ENCODE measurements around the gene TEC. TPM values are rescaled to one million over a fixed set of nuclear protein-coding genes. Genes with fewer than 3 reads are reported as not detected.

The TEC gene
- total RNA-seq, 1 donor from 2014 or later = 1.4 TPM

DNA sequence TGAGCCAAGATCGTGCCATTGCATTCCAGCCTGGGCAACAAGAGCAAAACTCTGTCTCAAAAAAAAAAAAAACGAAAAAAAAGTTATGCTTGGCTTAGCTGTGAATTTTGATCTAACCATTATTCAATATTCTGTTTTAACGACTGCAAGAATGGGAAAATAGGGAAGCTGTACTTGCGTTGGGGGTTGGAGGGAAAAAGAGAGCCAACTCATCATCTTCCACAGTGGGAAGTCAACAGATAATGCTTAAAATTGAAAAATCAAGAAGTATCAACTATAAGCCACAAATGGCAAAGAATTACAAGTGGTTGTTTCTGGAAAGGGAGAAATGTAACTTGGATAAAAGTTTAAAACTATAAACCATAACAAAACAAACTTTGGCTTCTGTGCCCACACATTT lies 2.9 kb downstream of the TEC start:
- TF ChIP-seq, protein P1, sequence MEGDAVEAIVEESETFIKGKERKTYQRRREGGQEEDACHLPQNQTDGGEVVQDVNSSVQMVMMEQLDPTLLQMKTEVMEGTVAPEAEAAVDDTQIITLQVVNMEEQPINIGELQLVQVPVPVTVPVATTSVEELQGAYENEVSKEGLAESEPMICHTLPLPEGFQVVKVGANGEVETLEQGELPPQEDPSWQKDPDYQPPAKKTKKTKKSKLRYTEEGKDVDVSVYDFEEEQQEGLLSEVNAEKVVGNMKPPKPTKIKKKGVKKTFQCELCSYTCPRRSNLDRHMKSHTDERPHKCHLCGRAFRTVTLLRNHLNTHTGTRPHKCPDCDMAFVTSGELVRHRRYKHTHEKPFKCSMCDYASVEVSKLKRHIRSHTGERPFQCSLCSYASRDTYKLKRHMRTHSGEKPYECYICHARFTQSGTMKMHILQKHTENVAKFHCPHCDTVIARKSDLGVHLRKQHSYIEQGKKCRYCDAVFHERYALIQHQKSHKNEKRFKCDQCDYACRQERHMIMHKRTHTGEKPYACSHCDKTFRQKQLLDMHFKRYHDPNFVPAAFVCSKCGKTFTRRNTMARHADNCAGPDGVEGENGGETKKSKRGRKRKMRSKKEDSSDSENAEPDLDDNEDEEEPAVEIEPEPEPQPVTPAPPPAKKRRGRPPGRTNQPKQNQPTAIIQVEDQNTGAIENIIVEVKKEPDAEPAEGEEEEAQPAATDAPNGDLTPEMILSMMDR (conservative IDR thresholded peaks at IDR 0.05; ENCODE audit: low read depth, low read length) = no peak
- no peak overlapping the region for H3K4me3 ChIP-seq (ENCODE audit: low read depth, low read length)

GRCh38 chr4:48262926-48263325 lies 6.7 kb downstream of the TEC start:
- TF ChIP-seq, protein P1 (conservative IDR thresholded peaks at IDR 0.05; ENCODE audit: low read depth, low read length) = no peak
- DNase-seq (ENCODE audit: low read depth) = no peak
- no peak overlapping the region for H3K4me3 ChIP-seq (ENCODE audit: low read depth, low read length)

More for the DNA sequence above, 2.9 kb downstream of the TEC start:
- DNase-seq (ENCODE audit: low read depth) = no peak

- no peak for DNase-seq (ENCODE audit: low read depth)
- no peak overlapping the region for H3K4me3 ChIP-seq (ENCODE audit: low read depth, low read length)
- TF ChIP-seq, protein P1 (conservative IDR thresholded peaks at IDR 0.05; ENCODE audit: low read depth, low read length) = no peak
These were observed 7.2 kb downstream of the TEC start for GRCh38 chr4:48262484-48262883.

DNA sequence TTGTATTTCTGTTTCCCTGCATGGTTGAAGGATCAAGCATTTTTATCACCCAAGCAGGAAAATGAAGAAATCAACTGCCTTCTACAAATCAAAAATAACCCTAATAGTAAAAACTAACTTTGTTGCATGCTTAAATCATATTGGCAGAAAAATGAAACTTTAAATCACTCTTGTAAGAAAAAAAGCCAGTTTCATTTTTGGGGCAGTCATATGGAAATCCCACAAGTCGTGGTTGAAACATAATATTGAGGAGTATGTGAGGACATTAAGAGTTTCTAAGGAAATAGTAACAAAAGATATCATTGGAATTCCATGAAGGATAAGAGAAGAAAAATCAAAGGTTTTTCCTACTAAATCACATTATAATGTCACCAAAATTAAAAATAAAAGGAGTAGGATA lies 8.4 kb downstream of the TEC start:
- TF ChIP-seq, protein P1 (conservative IDR thresholded peaks at IDR 0.05; ENCODE audit: low read depth, low read length) = no peak
- H3K4me3 ChIP-seq (ENCODE audit: low read depth, low read length) = no peak overlapping the region
- no peak for DNase-seq (ENCODE audit: low read depth)

- TF ChIP-seq, protein P1 (conservative IDR thresholded peaks at IDR 0.05; ENCODE audit: low read depth, low read length) = no peak
- H3K4me3 ChIP-seq (ENCODE audit: low read depth, low read length) = no peak overlapping the region
- no peak for DNase-seq (ENCODE audit: low read depth)
These were observed 9.9 kb downstream of the TEC start for GRCh38 chr4:48259748-48260147.

DNA sequence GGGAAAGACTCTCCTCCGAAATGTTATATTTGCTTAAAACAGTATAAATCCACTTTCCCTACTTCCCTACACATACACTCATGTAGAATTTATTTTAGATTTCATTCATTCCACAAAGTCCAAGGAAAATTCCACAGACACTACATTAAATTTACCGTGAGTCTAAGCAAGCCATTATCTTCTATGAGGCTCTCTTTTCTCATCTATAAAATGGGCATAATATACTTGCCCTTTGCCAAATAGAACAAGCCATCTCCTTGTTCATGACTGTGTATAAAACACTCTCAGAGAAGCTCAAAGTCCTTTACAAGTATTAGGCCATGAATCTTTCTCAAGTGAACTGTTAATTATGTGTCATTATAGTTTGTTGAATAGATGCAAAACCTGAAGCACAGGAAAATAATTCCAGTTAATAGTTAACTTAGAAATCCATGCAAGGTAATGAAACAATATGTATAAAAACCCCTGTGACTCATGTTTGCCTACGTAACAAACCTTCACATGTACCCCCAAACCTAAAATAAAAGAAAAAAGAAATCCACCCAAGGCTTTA lies 10.7 kb downstream of the TEC start:
- H3K4me3 ChIP-seq (ENCODE audit: low read depth, low read length) = no peak overlapping the region
- no peak for DNase-seq (ENCODE audit: low read depth)
- TF ChIP-seq, protein P1 (conservative IDR thresholded peaks at IDR 0.05; ENCODE audit: low read depth, low read length) = no peak

DNA sequence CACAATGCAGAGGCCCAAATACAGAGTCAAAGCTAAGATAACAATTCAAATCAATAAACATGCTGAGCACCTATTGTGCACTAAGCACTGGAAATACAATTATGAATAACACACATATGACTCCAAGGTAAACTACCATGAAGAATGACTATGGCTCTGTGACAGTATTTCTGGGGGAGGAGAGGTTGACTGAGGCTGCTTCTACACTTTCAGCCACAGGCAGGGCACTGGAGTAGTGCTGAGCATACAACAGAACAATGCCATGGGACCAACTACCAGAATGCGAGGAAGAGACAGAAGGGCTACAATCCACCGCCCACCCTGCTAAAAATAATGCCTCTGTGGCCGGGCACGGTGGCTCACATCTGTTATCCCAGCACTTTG lies 13.7 kb downstream of the TEC start:
- TF ChIP-seq, protein P1 (conservative IDR thresholded peaks at IDR 0.05; ENCODE audit: low read depth, low read length) = no peak
- H3K4me3 ChIP-seq (ENCODE audit: low read depth, low read length) = no peak overlapping the region
- DNase-seq (ENCODE audit: low read depth) = no peak

Data from epithelial cell of proximal tubule (primary cell).